CD14-positive monocyte (primary cell): Measurements from ENCODE around the gene MAN2B2. TPM values are rescaled to one million over a fixed set of nuclear protein-coding genes. Genes with fewer than 3 reads are reported as not detected.

Source experiments
- DNase-seq, 3 donors: peaks; one replicate each; pipeline ENCODE4 v3.0.0-alpha.2; 2011 to 2022
- H2AFZ ChIP-seq: 2 replicates; pipeline ENCODE4 v1.6.0; 2012; ENCODE audit warnings: mild to moderate bottlenecking, low read depth, low read length, inconsistent platforms; ENCODE audit not compliant: insufficient read depth, poor library complexity, severe bottlenecking
- H3K27ac ChIP-seq, 2 donors: 1 replicate in 1 of 2; 2 replicates in 1 of 2; pipeline ENCODE4 v1.5.1; 2012 to 2013; ENCODE audit warnings: low read length in 2 of 2, control low read depth in 1 of 2, inconsistent platforms in 1 of 2, low read depth in 1 of 2, mild to moderate bottlenecking in 1 of 2
- H3K27me3 ChIP-seq, 2 donors: one replicate each; pipeline versions ENCODE4 v1.6.0 to v1.6.1; 2011 to 2013; ENCODE audit warnings: low read length in 2 of 2; ENCODE audit not compliant: control insufficient read depth in 2 of 2, insufficient read depth in 2 of 2
- H3K36me3 ChIP-seq, 2 donors: replicated peaks in 1 of 2; 1 replicate in 1 of 2; 2 replicates in 1 of 2; pipeline versions ENCODE4 v1.5.1 to v1.6.1; 2012 to 2013; ENCODE audit warnings: low read length in 2 of 2, control low read depth in 1 of 2, inconsistent platforms in 1 of 2, mild to moderate bottlenecking in 1 of 2; ENCODE audit not compliant: insufficient read depth in 2 of 2, control insufficient read depth in 1 of 2
- H3K4me1 ChIP-seq, 2 donors: 1 replicate in 1 of 2; 2 replicates in 1 of 2; pipeline versions ENCODE4 v1.5.1 to v1.6.1; 2012 to 2013; ENCODE audit warnings: low read length in 2 of 2, control low read depth in 1 of 2, inconsistent platforms in 1 of 2, mild to moderate bottlenecking in 1 of 2, moderate library complexity in 1 of 2; ENCODE audit not compliant: insufficient read depth in 2 of 2, control insufficient read depth in 1 of 2
- H3K4me2 ChIP-seq: replicated peaks from 2 replicates; pipeline ENCODE3; 2012; ENCODE audit warnings: low read length, moderate library complexity, mild to moderate bottlenecking; ENCODE audit not compliant: poor library complexity, severe bottlenecking; ENCODE audit errors: extremely low read depth
- H3K4me3 ChIP-seq, 3 experiments: fragments of 200-600 bp in 1 of 3; sonication (generic) in 1 of 3; replicated peaks in 1 of 3; 1 replicate in 2 of 3; 2 replicates in 1 of 3; pipeline ENCODE4 v1.5.1; 2011 to 2013; ENCODE audit warnings: low read length in 3 of 3, mild to moderate bottlenecking in 3 of 3, control low read depth in 2 of 3, low read depth in 2 of 3, inconsistent platforms in 1 of 3, moderate library complexity in 1 of 3
- H3K79me2 ChIP-seq: 2 replicates; pipeline ENCODE4 v1.6.0; 2012; ENCODE audit warnings: mild to moderate bottlenecking, control low read depth, inconsistent platforms, low read length, moderate library complexity; ENCODE audit not compliant: insufficient read depth
- H3K9ac ChIP-seq: 2 replicates; pipeline ENCODE4 v1.6.0; 2017; ENCODE audit warnings: low read length, mild to moderate bottlenecking; ENCODE audit not compliant: insufficient read depth, poor library complexity, severe bottlenecking
- H3K9me3 ChIP-seq, 2 donors: replicated peaks in 1 of 2; 1 replicate in 1 of 2; 2 replicates in 1 of 2; pipeline versions ENCODE4 v1.5.1 to v1.6.1; 2012 to 2013; ENCODE audit warnings: low read length in 2 of 2, control low read depth in 1 of 2; ENCODE audit not compliant: control insufficient read depth in 1 of 2, insufficient read depth in 1 of 2
- H4K20me1 ChIP-seq: 2 replicates; pipeline ENCODE4 v1.6.0; 2012; ENCODE audit warnings: mild to moderate bottlenecking, low read length, control low read depth, moderate library complexity; ENCODE audit not compliant: insufficient read depth
- H3K27ac Mint-ChIP-seq, 7 donors: one replicate each; pipeline ENCODE4 v1.8.0; 2020; ENCODE audit warnings: mild to moderate bottlenecking in 7 of 7, mixed read lengths in 7 of 7, moderate library complexity in 6 of 7, inconsistent platforms in 2 of 7
- H3K27me3 Mint-ChIP-seq, 3 donors: one replicate each; pipeline ENCODE4 v1.8.0; 2021 to 2022; ENCODE audit warnings: low read depth in 3 of 3, mild to moderate bottlenecking in 3 of 3, mixed read lengths in 3 of 3, moderate library complexity in 3 of 3, inconsistent platforms in 1 of 3
- H3K36me3 Mint-ChIP-seq, 2 donors: one replicate each; pipeline ENCODE4 v1.8.0; 2020; ENCODE audit warnings: mixed read lengths in 2 of 2, inconsistent platforms in 1 of 2, mild to moderate bottlenecking in 1 of 2
- H3K4me1 Mint-ChIP-seq: one replicate; pipeline ENCODE4 v1.8.0; 2020; ENCODE audit warnings: mild to moderate bottlenecking, mixed read lengths
- H3K4me3 Mint-ChIP-seq, 2 donors: one replicate each; pipeline ENCODE4 v1.8.0; 2020; ENCODE audit warnings: mild to moderate bottlenecking in 2 of 2, mixed read lengths in 2 of 2, moderate library complexity in 1 of 2
- H3K9me3 Mint-ChIP-seq, 7 donors: one replicate each; pipeline ENCODE4 v1.8.0; 2020 to 2022; ENCODE audit warnings: mixed read lengths in 7 of 7, mild to moderate bottlenecking in 6 of 7, moderate library complexity in 6 of 7, inconsistent platforms in 2 of 7
- CTCF ChIP-seq: fragments of 200-600 bp; IDR thresholded peaks from one replicate; pipeline ENCODE4 v1.8.0; 2022; ENCODE audit warnings: antibody characterized with exemption, mild to moderate bottlenecking
- WGBS: methylation state at CpG from one replicate; pipeline ENCODE4 v1.1.5; 2013; ENCODE audit warnings: missing lambda C conversion rate; ENCODE audit not compliant: insufficient coverage; 5-methylcytosine and 5-hydroxymethylcytosine counted together
- intact Hi-C, 2 donors: fragments of 100-400 bp; cut with micrococcal nuclease; formaldehyde crosslinking; loops; one replicate each; pipeline versions ENCODE4 v1.15.0 to v1.15.1; 2023
- polyA plus RNA-seq, 3 donors: library from polyadenylated mRNA; depleted of rRNA in 1 of 3; unstranded in 2 of 3; stranded (reverse) in 1 of 3; fragments of 300-500 nt in 2 of 3; fragments of >200 nt in 1 of 3; fragmentation: Illumina TruSeq in 2 of 3; gene quantifications; 1 replicate in 2 of 3; 2 replicates in 1 of 3; pipeline ENCODE4 v1.2.3, GENCODE V29; 2012 to 2021

MAN2B2 gene
- polyA plus RNA-seq, 3 donors, result 9.6 to 28.4 (median 10.6) TPM

DNA sequence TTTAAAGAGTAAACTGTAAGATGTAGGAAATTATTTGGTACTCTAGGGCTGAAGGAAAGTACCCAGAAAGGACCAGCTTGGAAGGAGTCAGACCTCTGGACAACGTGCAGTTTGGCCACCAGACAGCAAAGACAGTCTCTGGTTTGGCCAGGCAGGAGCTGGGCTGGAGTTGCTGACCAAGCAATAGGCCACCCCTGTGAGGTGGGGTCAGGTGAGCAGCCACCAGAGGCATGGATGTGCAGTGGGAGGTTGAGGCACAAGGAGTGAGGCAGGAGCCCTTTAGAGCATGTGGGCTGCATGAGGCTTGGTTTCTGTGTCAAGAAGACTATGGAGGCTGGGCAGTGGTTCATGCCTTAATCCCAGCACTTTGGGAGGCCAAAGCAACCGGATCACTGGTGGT lies 47.8 kb downstream of the MAN2B2 start:
- Histone ChIP-seq H3K9ac (no peak overlapping the region), H3K36me3 (peaks cover 31 to 38% of the 10 kb centered on the region in 2 donors), H3K4me1 (no peaks in the 10 kb centered on the region), H3K4me2 (no peak overlapping the region), H4K20me1 (no peaks in the 10 kb centered on the region), H2AFZ (no peak overlapping the region), H3K79me2 (no peaks in the 10 kb centered on the region), H3K27me3 (no peaks in the 10 kb centered on the region), H3K27ac (no peak overlapping the region), H3K9me3 (no peaks in the 10 kb centered on the region), H3K4me3 (no peak overlapping the region)
- Mint-ChIP-seq H3K36me3 (peaks cover 38 to 41% of the 10 kb centered on the region in 2 donors), H3K27me3 (peaks cover 0 to 4% (median 3%) of the 10 kb centered on the region in 3 donors), H3K4me1 (no peaks in the 10 kb centered on the region), H3K4me3 (no peak overlapping the region), H3K9me3 (peaks cover 0 to 4% (median 0%) of the 10 kb centered on the region in 7 donors), H3K27ac (peak overlapping the region in 1 of 7 donors; percentile 50)
- intact Hi-C loops, result no loop called here
- no peak for TF ChIP-seq CTCF
- WGBS, result 100% methylated on average over 2 of the region's 2 CpGs
- DNase-seq, result no peak

DNA sequence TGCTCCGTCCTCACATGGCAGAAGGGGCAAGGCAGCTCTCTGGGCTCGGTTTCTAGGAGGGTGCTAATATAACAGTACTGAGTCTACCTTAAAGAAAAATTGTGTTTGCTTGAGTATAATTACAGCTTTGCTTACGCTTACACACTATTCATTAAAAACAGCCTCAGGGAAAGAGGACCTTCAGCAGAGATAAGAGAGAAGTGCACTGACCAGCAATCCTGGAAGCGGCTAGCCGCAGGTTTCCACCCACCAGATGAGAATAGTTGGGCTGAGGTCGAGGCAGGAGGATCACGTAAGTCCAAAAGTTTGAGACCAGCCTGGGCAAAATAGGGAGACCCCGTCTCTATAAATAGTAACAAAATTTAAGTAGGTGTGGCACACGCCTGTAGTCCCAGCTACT lies 50.3 kb downstream of the MAN2B2 start:
- Mint-ChIP-seq H3K4me3 (no peak overlapping the region), H3K4me1 (no peaks in the 10 kb centered on the region), H3K36me3 (peaks cover 16% of the 10 kb centered on the region in 2 donors), H3K27me3 (peaks cover 3 to 5% (median 3%) of the 10 kb centered on the region in 3 donors), H3K9me3 (peaks cover 0 to 2% (median 0%) of the 10 kb centered on the region in 7 donors), H3K27ac (no peak overlapping the region)
- Histone ChIP-seq H3K4me1 (no peaks in the 10 kb centered on the region), H3K79me2 (no peaks in the 10 kb centered on the region), H3K9ac (no peak overlapping the region), H3K36me3 (peaks cover 7 to 12% of the 10 kb centered on the region in 2 donors), H2AFZ (no peak overlapping the region), H3K9me3 (no peaks in the 10 kb centered on the region), H3K27ac (no peak overlapping the region), H4K20me1 (no peaks in the 10 kb centered on the region), H3K4me2 (no peak overlapping the region), H3K27me3 (no peaks in the 10 kb centered on the region), H3K4me3 (no peak overlapping the region)
- DNase-seq, result no peak
- TF ChIP-seq CTCF, result no peak
- 96% methylated on average over 6 of the region's 9 CpGs for WGBS
- intact Hi-C loops, result no loop called here
